NCI-H1417 (cell line): ENCODE measurements around the gene B4GALNT4.
"Not testable (repeated sequence)": the region's sequence is repeated elsewhere in the genome, so short reads cannot be mapped to it uniquely, and the experiment has no call there.

ENCODE experiments used
- DNase-seq, 3 experiments: peaks; one replicate each; lab custom pipeline; 2025; lab: John Stamatoyannopoulos, UW

The B4GALNT4 gene

GRCh38 chr11:335779-336658 is 33.3 kb upstream of the B4GALNT4 start:
- no peak for DNase-seq

DNA sequence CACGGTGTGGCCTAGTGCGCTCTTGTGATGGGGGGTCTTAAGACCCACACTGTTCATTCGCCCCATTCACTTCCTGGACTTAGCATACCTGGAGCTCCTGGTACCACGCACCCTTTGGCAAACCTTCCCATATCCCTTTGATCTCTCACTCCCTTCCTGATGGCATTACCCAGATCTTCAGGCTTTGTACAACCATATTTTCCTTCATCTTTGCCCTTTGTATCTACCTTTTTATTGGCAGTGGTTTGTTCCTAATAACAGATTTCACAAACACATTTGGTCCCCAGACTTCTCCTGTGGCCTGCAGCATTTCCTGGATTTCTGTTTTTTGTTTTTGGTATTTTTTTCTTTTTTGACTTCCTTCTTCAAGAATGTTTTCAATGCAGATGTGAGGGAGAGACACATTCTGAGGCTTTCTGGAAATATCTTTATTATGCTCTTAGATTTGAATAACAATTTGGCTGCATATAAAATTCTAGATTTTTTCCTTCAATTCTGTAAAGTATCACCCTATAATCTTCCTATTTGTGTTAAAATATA is 32.6 kb upstream of the B4GALNT4 start:
- no peak for DNase-seq

- DNase-seq: no peak
Observed at GRCh38 chr11:337711-338110, 31.6 kb upstream of the B4GALNT4 start.

DNA sequence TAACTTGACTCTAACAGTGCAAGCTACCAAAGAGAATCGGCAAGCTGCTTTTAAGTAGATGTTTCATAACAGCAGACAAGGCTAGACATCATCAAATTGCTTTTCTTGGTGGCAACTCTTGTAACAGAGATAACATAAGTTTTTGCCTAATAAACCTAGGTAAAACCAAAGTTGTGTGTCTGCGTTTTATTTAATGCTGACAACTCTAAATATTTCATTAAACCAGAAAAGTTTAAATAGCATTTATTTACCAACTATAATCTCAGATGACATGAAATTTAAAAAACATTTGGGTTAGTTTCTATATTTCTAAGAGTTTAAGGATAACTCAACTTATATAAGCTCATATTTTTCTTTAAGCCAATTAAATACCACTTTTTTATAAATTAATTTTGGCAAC is 29.3 kb upstream of the B4GALNT4 start:
- no peak for DNase-seq

DNA sequence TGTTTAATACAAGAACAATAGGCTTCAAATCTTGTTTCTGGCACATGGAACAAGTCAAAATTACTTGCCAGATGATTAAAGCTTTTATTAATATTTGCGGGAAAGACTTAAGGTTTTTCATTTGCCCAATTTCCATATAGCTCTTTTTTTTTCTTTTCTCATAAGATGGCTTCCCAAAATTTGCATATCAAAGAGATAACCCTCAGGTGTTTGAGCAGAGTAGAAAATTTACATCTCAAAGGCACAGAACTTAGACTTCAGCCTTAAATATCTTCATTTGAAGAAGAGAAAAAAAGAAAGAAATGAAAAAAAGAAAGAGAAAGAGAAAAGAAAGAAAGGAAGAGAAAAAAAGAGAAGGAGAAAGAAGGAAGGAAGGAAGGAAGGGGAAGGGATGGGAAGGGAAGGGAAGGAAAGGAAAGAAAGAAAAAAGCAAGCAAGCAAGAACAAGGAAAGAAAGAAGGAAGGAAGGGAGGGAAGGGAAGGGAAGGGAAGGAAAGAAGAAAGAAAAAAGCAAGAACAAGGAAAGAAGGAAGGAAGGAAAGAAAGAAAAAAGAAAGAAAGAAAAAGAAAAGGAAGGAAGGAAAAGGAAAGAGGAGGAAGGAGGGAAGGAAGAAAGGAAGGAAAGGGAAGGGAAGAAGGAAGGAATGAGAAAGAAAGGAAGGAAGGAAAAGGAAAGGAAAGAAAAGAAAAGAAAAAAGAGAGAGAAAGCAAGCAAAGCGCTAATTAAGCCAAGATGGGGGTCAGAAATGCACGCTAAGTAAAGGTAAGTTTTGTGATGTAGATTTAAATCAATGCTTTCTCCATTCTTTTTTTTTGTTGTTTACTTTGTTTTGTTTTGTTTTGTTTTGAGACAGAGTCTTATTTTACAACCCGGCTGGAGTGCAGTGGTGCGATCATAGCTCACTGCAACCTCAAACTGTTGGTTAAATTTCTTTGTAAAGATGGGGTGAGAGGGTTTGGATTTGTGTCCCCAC is 28.5 kb upstream of the B4GALNT4 start:
- DNase-seq: no peak

DNA sequence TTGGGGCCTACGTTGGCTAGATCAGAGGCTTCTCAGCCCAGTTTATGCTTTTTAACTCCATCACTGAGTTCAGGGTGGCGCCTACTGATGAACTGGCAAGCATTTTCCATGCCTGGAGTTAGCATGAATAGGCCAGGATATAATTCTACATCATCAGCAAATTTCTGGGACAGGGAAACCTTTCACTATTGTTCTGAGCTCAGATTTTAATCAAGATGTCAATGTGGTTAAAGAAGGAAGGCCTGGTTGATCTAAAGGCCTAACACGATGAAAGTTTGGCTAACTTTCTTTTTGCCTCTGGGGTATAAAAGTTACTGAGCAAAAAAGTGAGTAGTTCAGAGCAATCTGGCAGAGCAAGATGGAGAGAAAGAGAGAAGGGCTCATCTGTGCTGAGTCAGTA is 27.0 kb upstream of the B4GALNT4 start:
- DNase-seq: no peak

DNA sequence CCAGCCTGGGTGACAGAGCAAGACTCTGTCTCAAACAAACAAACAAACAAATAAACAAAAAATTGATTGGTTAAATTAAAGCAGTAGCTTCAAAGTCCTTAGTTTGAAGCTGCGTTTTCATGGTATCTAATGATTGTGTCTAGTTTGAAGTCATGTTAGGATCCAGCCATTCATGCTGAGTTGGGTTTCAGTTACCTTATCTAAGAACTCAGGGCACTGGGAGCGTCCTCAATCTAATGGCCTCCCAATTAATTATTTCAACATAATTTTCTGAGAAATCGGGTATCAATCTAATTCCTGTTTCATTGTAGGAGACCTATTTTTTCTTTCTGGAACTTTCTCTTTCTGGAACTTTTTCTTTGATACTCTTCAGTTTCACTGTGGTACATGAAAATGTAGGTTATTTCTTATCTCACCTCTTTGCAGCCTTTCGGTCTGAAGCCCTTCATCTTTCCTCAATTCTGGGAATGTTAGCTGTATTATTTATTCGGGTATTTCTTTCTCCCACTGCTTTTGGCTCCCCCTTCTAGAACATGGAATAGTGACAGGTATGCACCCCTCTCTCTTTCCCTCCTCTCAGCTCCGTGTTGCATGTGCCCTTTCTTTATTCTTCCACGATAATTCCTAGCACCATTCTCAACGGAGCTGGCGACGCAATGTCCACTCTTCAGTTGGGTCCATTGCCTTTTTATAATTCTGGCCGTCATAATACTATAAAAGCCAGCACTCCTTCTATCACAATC is 24.3 kb upstream of the B4GALNT4 start:
- no peak for DNase-seq

DNA sequence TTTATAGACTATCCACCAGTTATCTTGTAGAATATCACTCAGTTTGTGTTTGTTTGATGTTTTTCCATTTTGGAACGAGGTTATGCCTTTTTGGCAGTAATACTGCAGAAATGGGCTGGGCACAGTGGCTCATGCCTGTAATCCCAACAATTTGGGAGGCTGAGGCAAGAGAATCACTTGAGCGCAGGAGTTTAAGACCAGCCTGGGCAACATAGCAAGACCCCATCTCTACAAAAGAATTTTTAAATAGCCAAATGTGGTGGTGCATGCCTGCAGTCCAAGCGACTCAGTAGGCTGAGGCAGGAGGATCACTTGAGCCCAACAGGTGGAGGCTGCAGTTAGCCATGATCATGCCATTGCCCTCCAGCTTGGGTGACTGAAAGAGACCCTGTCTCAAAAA is 22.8 kb upstream of the B4GALNT4 start:
- DNase-seq: no peak

GRCh38 chr11:349270-349954 is 19.9 kb upstream of the B4GALNT4 start:
- not testable (repeated sequence) for DNase-seq

GRCh38 chr11:350033-350722 is 19.1 kb upstream of the B4GALNT4 start:
- DNase-seq: not testable (repeated sequence)

GRCh38 chr11:350723-351255 is 18.5 kb upstream of the B4GALNT4 start:
- DNase-seq: no peak

DNA sequence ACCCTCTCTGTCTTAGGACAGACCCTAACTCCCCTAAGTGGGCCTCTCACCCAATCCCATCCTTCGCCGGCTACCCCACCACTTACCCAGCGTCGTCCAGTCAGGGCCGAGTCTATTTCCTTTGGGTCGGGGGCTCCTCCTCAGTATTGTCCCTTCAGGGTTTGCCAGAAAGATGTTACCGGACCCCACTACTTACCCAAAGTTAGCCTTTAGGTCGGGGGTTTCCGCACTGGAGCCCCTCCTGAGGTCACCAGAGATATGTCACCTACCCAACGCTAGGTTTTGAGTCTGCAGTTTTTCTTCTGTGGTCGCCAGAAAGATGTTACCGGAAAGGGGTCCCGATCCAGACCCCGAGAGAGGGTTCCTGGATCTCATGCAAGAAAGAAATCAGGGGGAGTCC is 17.9 kb upstream of the B4GALNT4 start:
- no peak for DNase-seq

GRCh38 chr11:352456-353031 is 16.8 kb upstream of the B4GALNT4 start:
- no peak for DNase-seq

DNA sequence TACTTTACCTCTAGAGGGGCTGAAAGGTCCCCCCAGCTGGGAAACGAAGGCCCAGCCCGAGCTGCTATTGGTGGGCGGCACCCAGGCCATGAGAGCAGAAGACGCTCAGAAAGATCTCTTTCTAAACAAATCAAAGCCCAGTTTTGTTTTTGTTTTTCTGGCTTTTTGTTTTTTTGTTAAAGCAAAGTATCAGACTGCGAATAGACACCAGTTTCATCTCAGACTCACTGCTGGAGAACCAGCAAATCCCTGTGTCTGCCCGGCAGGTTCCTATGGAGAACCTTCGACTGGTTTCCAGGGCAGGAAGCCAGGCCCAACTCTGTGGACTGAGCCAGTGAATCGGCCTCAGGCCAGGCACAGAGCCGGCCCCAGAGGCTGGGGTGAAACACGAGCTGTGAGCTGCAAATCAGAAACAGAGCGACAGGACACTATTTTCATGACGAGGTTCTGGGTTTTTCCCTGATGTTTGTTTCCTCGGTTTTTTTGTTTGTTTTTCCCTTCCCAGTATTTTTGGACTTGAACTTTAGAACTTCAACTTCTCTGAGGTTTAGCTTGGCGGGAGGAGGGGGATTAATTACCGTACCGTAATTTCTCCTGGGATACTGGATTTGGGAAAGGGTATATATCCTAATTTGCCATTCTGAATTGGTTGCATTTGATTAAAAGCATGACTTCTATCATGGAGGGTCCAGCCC is 16.0 kb upstream of the B4GALNT4 start:
- DNase-seq: no peak

GRCh38 chr11:355581-356458 is 13.5 kb upstream of the B4GALNT4 start:
- peak in 2 of 3 experiments; percentile 27 to 49 for DNase-seq

DNA sequence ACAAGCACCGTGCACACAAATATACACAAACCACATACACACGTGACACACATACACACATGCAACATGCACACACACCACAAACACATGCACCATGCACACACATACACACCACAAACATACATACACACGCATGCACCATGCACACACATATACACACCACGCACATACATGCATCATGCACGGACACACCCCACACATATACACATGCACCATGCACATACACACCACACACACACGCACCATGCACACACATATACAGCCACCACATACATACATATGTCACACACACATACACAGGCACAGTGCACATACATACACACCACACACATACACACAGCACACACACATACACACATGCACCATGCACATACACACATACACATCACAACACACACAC is 12.7 kb upstream of the B4GALNT4 start:
- no peak for DNase-seq

DNA sequence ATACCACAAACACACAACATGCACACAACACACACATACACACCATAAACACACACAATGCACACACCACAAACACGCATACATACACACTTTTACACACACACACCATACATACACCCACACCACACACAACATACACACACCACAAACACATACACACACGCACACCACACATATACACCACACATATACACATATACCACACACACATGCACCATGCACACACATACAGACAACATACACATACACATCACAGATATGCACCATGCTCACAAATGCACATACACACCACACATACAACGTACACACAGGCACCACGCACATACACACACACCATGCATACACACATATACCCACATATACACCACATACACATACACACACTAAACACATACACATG is 11.7 kb upstream of the B4GALNT4 start:
- no peak for DNase-seq

DNA sequence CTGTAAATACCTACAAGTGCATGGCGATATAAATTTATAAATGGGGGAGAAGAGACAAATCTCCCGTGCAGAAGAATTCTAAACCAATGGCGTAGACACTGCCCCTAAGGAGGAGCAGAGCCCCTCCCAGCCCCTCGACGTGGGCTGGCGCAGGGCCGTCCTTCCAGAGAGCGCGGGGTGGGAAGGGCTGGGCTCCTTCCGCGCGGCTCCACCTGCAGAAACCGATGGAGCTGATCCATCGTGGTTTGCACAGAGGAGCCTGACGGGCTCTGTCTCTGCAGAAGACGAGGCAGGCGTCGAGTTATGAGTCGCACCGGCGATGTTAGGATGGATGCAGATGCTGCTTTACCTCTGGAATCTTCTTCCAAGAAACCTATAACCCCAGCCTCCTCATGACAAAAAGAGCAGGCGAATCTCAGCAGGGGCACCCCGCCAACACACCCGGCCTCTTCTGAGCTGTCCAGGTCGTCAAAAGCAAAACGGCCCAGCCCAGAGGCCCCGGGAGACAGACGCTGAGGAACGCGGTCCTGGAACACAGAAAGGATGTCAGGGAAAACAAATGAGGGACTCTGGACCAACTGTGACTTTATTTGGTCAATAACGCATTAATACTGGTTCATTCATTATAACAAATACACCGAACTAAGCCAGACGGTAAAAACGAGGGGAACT is 11.0 kb upstream of the B4GALNT4 start:
- no peak for DNase-seq
